Measurements from ENCODE around the gene LPXN. TPM values are rescaled to one million over a fixed set of nuclear protein-coding genes. Genes with fewer than 3 reads are reported as not detected.
A peak's percentile ranks its signal among the peaks of the same experiment; 100 is the strongest.

The LPXN gene
- total and polyA plus RNA-seq, 10 of the 15 experiments (the other 5 are each of a cell fraction or from before 2014, with no cell fraction given), result 131 to 349 (median 201) TPM

- H3K79me2 ChIP-seq (ENCODE audit: control insufficient read depth, insufficient read depth, low read length), result no peaks in the 10 kb centered on the region
- TF ChIP-seq FOXK2 (IDR thresholded peaks at IDR 0.05), result no peak
- no peak for TF ChIP-seq TCF3 (IDR thresholded peaks at IDR 0.05; ENCODE audit: borderline replicate concordance, insufficient read depth, low read depth, low read length)
- TF ChIP-seq MEF2A (IDR thresholded peaks at IDR 0.05; ENCODE audit: insufficient read depth, low read depth, low read length), result peak; percentile 65; the same call in 1 of the 2 replicates
- TF ChIP-seq NBN (IDR thresholded peaks at IDR 0.05), result no peak
- no peak for TF ChIP-seq ZNF24 (IDR thresholded peaks at IDR 0.05)
- TF ChIP-seq TCF12 (IDR thresholded peaks at IDR 0.05; ENCODE audit: low read depth, low read length), result peak; percentile 59
- TF ChIP-seq MEF2B (IDR thresholded peaks at IDR 0.05; ENCODE audit: partially characterized antibody, poor library complexity, severe bottlenecking), result peak; percentile 35
- TF ChIP-seq USF2 (IDR thresholded peaks at IDR 0.05; ENCODE audit: borderline replicate concordance, low read depth, low read length), result no peak
- TF ChIP-seq JUNB (IDR thresholded peaks at IDR 0.05), result peak; percentile 39; the same call in 1 of the 2 replicates
- no peak for TF ChIP-seq ZSCAN29 (IDR thresholded peaks at IDR 0.05)
- peak; percentile 59 for TF ChIP-seq EED (IDR thresholded peaks at IDR 0.05; ENCODE audit: low read depth)
- no peak for TF ChIP-seq ESRRA (IDR thresholded peaks at IDR 0.05; ENCODE audit: low read length)
- TF ChIP-seq BRCA1 (IDR thresholded peaks at IDR 0.05; ENCODE audit: low read depth, low read length), result no peak
- 0 out of 2 replicates have a peak, but pooled peaks have one; percentile 6 for TF ChIP-seq RUNX3 (IDR thresholded peaks at IDR 0.05; ENCODE audit: low read length)
- TF ChIP-seq POLR2AphosphoS2 (IDR thresholded peaks at IDR 0.05; ENCODE audit: low read depth, low read length), result no peak
- peak in 1 of 3 experiments; percentile 15; a peak in 2 of 6 replicates for TF ChIP-seq CTCF (IDR thresholded peaks at IDR 0.05 in 2 of 3, conservative IDR thresholded peaks at IDR 0.05 in 1 of 3; ENCODE audit: control insufficient read depth in 2 of 3, extremely low read depth in 1 of 3, insufficient read depth in 1 of 3, low read depth in 3 of 3, low read length in 3 of 3)
- no peak for TF ChIP-seq REST (IDR thresholded peaks at IDR 0.05; ENCODE audit: low read depth, low read length)
- no peak for TF ChIP-seq RAD51 (IDR thresholded peaks at IDR 0.05)
- no peak for TF ChIP-seq NR2C2 (IDR thresholded peaks at IDR 0.05; ENCODE audit: borderline replicate concordance, control insufficient read depth, insufficient read length, low read depth)
- no peak for TF ChIP-seq PAX5 (IDR thresholded peaks at IDR 0.05; ENCODE audit: borderline replicate concordance, low read depth, low read length)
Measured at GRCh38 chr11:58495906-58496305, 79.8 kb downstream of the LPXN start.

More at GRCh38 chr11:58495906-58496305, 79.8 kb downstream of the LPXN start:
- SMC1A ChIA-PET (ENCODE audit: uncharacterized antibody, unreplicated experiment), result interaction anchor here (1.0 to 4.9 kb wide), 8 partner anchors 11 to 152 kb away, joined by 3 to 92 read pairs (median 4); partner anchors contain the start of gene OR5B21
- intact Hi-C loops (cut with micrococcal nuclease; ENCODE audit: unreplicated experiment) (no loop called here), in situ Hi-C loops (cut with MboI) (no loop called here)
- RAD21 ChIA-PET (ENCODE audit: unreplicated experiment), result interaction anchor here (1.1 to 4.5 kb wide), 5 partner anchors 9 to 77 kb away, joined by 5 to 41 read pairs (median 9); no protein-coding TSS in a partner anchor
- no TSS peak for BruUV-seq (replicated peaks)
- no peak overlapping the region for H3K27ac ChIP-seq (ENCODE audit: control insufficient read depth, insufficient read depth)
- no peaks in the 10 kb centered on the region for H3K9me3 ChIP-seq (replicated peaks; ENCODE audit: control insufficient read depth, insufficient read depth, low read length)
- H3K36me3 ChIP-seq (ENCODE audit: control insufficient read depth in 2 of 2, insufficient read depth in 2 of 2, low read length in 1 of 2), result 0 out of 4 replicates have a peak, but pooled peaks cover 0 to 3% of the 10 kb centered on the region in 2 experiments
- DNase-seq (ENCODE audit: low read depth, low spot score) (no peak), FAIRE-seq (peak; percentile 27), ATAC-seq (peak; percentile 63)
- no peaks in the 10 kb centered on the region for H3K27me3 ChIP-seq (replicated peaks in 1 of 2; ENCODE audit: control insufficient read depth in 2 of 2, insufficient read depth in 2 of 2, low read length in 1 of 2)
- CTCF ChIA-PET, result interaction anchor here (0.6 to 3.3 kb wide), 10 partner anchors 9 to 854 kb away, joined by 3 to 35 read pairs (median 5); no protein-coding TSS in a partner anchor
- H3K4me3 ChIP-seq, result no peak overlapping the region
- no peak overlapping the region for H3K9ac ChIP-seq (ENCODE audit: control insufficient read depth, insufficient read depth, low read length)
- H2AFZ ChIP-seq (ENCODE audit: control insufficient read depth, low read depth, low read length), result no peak overlapping the region
- peak overlapping the region; percentile 13; the same call in 1 of the 2 replicates for H3K4me2 ChIP-seq (ENCODE audit: control insufficient read depth, insufficient read depth)
- H3K4me1 ChIP-seq (ENCODE audit: control insufficient read depth, insufficient read depth, low read length), result peaks cover 9% of the 10 kb centered on the region; the same call in 1 of the 2 replicates
- no peaks in the 10 kb centered on the region for H4K20me1 ChIP-seq (ENCODE audit: control insufficient read depth, insufficient read depth)
- WGBS (ENCODE audit: insufficient coverage, insufficient replicate concordance, low lambda C conversion rate, missing lambda C conversion rate), result 53% methylated on average over 2 of the region's 2 CpGs
- POLR2A ChIA-PET, result interaction anchor here (0.7 to 1.7 kb wide), 4 partner anchors 10 to 613 kb away, joined by 3 to 8 read pairs (median 4); no protein-coding TSS in a partner anchor

All from GM12878 (cell line).